HepG2 (cell line): Measurements from ENCODE around the gene NT5DC4. TPM values are rescaled to one million over a fixed set of nuclear protein-coding genes. Genes with fewer than 3 reads are reported as not detected.

ENCODE experiments used
- BRCA1 ChIP-seq: sonication (generic); formaldehyde crosslinking; IDR thresholded peaks from 2 replicates; pipeline ENCODE4 v1.4.0; 2020; ENCODE audit warnings: missing genetic modification reagents
- CREM ChIP-seq, 2 experiments: sonication (generic) in 1 of 2; formaldehyde crosslinking in 1 of 2; IDR thresholded peaks; 2 replicates each; pipeline versions ENCODE4 v1.4.0 to v1.6.1; 2016 to 2020; ENCODE audit warnings: antibody characterized with exemption in 1 of 2, mild to moderate bottlenecking in 1 of 2, missing genetic modification reagents in 1 of 2
- DPF2 ChIP-seq: sonication (generic); formaldehyde crosslinking; IDR thresholded peaks from 2 replicates; pipeline ENCODE4 v1.4.0; 2020; ENCODE audit warnings: mild to moderate bottlenecking, low read depth, missing genetic modification reagents, borderline replicate concordance
- GABPB1 ChIP-seq: IDR thresholded peaks from 2 replicates; pipeline ENCODE4 v1.6.1; 2016; ENCODE audit warnings: mild to moderate bottlenecking, missing genetic modification reagents, moderate library complexity, missing compliant biosample characterization
- HMGXB3 ChIP-seq: sonication (generic); formaldehyde crosslinking; IDR thresholded peaks from 2 replicates; pipeline ENCODE4 v1.4.0; 2020; ENCODE audit warnings: missing genetic modification reagents, borderline replicate concordance
- HNRNPL ChIP-seq: fragments of 200-400 bp; formaldehyde crosslinking; IDR thresholded peaks from 2 replicates; pipeline ENCODE4 v1.6.1; 2017; ENCODE audit warnings: mild to moderate bottlenecking, low read depth, low read length
- HOXA9 ChIP-seq: sonication (generic); formaldehyde crosslinking; IDR thresholded peaks from 2 replicates; pipeline ENCODE4 v1.8.1; 2022; ENCODE audit warnings: missing genetic modification reagents, mild to moderate bottlenecking, moderate library complexity, borderline replicate concordance
- KAT7 ChIP-seq: IDR thresholded peaks from 2 replicates; pipeline ENCODE4 v1.6.1; 2018; ENCODE audit warnings: borderline replicate concordance, missing compliant biosample characterization
- LCORL ChIP-seq, 2 experiments: fragments of 450-650 bp in 1 of 2; sonication (generic) in 1 of 2; formaldehyde crosslinking in 1 of 2; IDR thresholded peaks; 2 replicates each; pipeline versions ENCODE4 v1.5.0 to v1.6.1; 2017 to 2020; ENCODE audit warnings: antibody characterized with exemption in 1 of 2, missing genetic modification reagents in 1 of 2
- MIER3 ChIP-seq: IDR thresholded peaks from 2 replicates; pipeline ENCODE4 v1.6.1; 2016; ENCODE audit warnings: missing compliant biosample characterization, borderline replicate concordance
- MIXL1 ChIP-seq: IDR thresholded peaks from 2 replicates; pipeline ENCODE4 v1.6.1; 2016
- MLLT10 ChIP-seq: sonication (generic); formaldehyde crosslinking; IDR thresholded peaks from 2 replicates; pipeline ENCODE4 v1.4.0; 2020; ENCODE audit warnings: missing genetic modification reagents
- MTA3 ChIP-seq: sonication (generic); formaldehyde crosslinking; IDR thresholded peaks from 2 replicates; pipeline ENCODE4 v1.4.0; 2020; ENCODE audit warnings: missing genetic modification reagents
- NCOA2 ChIP-seq: sonication (generic); formaldehyde crosslinking; IDR thresholded peaks from 2 replicates; pipeline ENCODE4 v1.8.0; 2022; ENCODE audit warnings: inconsistent platforms
- REPIN1 ChIP-seq: sonication (generic); formaldehyde crosslinking; IDR thresholded peaks from 2 replicates; pipeline ENCODE4 v1.8.0; 2022; ENCODE audit warnings: missing genetic modification reagents, low read depth, mild to moderate bottlenecking, borderline replicate concordance
- THAP11 ChIP-seq: IDR thresholded peaks from 2 replicates; pipeline ENCODE4 v1.6.1; 2016; ENCODE audit warnings: missing biosample characterization, missing genetic modification reagents
- TRIM24 ChIP-seq: sonication (generic); formaldehyde crosslinking; IDR thresholded peaks from 2 replicates; pipeline ENCODE4 v1.8.0; 2022; ENCODE audit warnings: mild to moderate bottlenecking, missing genetic modification reagents
- YEATS2 ChIP-seq: sonication (generic); formaldehyde crosslinking; IDR thresholded peaks from 2 replicates; pipeline ENCODE4 v1.4.0; 2020; ENCODE audit warnings: missing genetic modification reagents, borderline replicate concordance
- ZBTB2 ChIP-seq: sonication (generic); formaldehyde crosslinking; IDR thresholded peaks from 2 replicates; pipeline ENCODE4 v1.8.0; 2022; ENCODE audit warnings: low read depth, missing genetic modification reagents
- ZNF34 ChIP-seq: sonication (generic); formaldehyde crosslinking; IDR thresholded peaks from 2 replicates; pipeline ENCODE4 v1.4.0; 2020; ENCODE audit warnings: mild to moderate bottlenecking, missing genetic modification reagents, borderline replicate concordance
- ZNF501 ChIP-seq: sonication (generic); formaldehyde crosslinking; IDR thresholded peaks from 2 replicates; pipeline ENCODE4 v1.5.1; 2020; ENCODE audit warnings: mild to moderate bottlenecking, moderate library complexity, missing genetic modification reagents
- ZNF674 ChIP-seq: sonication (generic); formaldehyde crosslinking; IDR thresholded peaks from 2 replicates; pipeline ENCODE4 v1.5.0; 2020; ENCODE audit warnings: low read depth, mild to moderate bottlenecking, missing genetic modification reagents
- ZNF7 ChIP-seq: IDR thresholded peaks from 2 replicates; pipeline ENCODE4 v1.6.1; 2016; ENCODE audit warnings: missing biosample characterization, missing genetic modification reagents
- polyA plus RNA-seq, 8 experiments: library from polyadenylated mRNA; depleted of rRNA in 3 of 8; stranded (reverse) in 7 of 8; unstranded in 1 of 8; fragments of >200 nt; fragmentation: Illumina TruSeq in 4 of 8; extraction: Trizol in 4 of 8; gene quantifications; 2 replicates each; pipeline versions ENCODE4 v1.2.1 to v1.2.3, GENCODE V29; 2011 to 2016; ENCODE audit warnings: low read depth in 4 of 8, missing spikeins in 1 of 8, mixed read lengths in 1 of 8; ENCODE audit not compliant: insufficient read depth in 1 of 8
- total RNA-seq, 5 experiments: library from RNA; depleted of rRNA; stranded (reverse); fragments of >200 nt; fragmentation: Illumina TruSeq; extraction: Trizol; gene quantifications; 2 replicates each; pipeline ENCODE4 v1.2.3, GENCODE V29; 2016; ENCODE audit warnings: low read depth in 1 of 5
- TF ChIP-seq, protein P1 (sequence below): sonication (generic); formaldehyde crosslinking; IDR thresholded peaks from 2 replicates; pipeline ENCODE4 v1.8.1; 2022; ENCODE audit warnings: mild to moderate bottlenecking, missing genetic modification reagents

The NT5DC4 gene
- total and polyA plus RNA-seq, 2 of the 13 experiments (the other 11 are each of a cell fraction or from before 2014, with no cell fraction given), result 0.04 to 4.2 TPM

- TF ChIP-seq MTA3 (no peak), HNRNPL (peak; percentile 94), MIER3 (peak; percentile 91; the same call in 1 of the 2 replicates), ZNF7 (CRISPR knock-in tag) (no peak), YEATS2 (CRISPR knock-in tag) (peak; percentile 61; the same call in 1 of the 2 replicates), THAP11 (CRISPR knock-in tag) (peak; percentile 77), ZNF674 (CRISPR knock-in tag) (0 out of 2 replicates have a peak, but pooled peaks have one; percentile 92), KAT7 (CRISPR knock-in tag) (peak; percentile 44; the same call in 1 of the 2 replicates), HOXA9 (no peak), HMGXB3 (peak; percentile 81; the same call in 1 of the 2 replicates), MIXL1 (peak; percentile 84), GABPB1 (peak; percentile 48), LCORL (IDR thresholded peaks at IDR 0.05) (no peak), LCORL (CRISPR knock-in tag; IDR thresholded peaks at IDR 0.05) (peak; percentile 78; the same call in 1 of the 2 replicates), REPIN1 (peak; percentile 77; the same call in 1 of the 2 replicates), CREM (IDR thresholded peaks at IDR 0.05) (no peak), CREM (CRISPR knock-in tag; IDR thresholded peaks at IDR 0.05) (no peak), DPF2 (CRISPR knock-in tag) (0 out of 2 replicates have a peak, but pooled peaks have one; percentile 48), NCOA2 (CRISPR knock-in tag) (peak; percentile 40; the same call in 1 of the 2 replicates), ZNF34 (CRISPR knock-in tag) (0 out of 2 replicates have a peak, but pooled peaks have one; percentile 55), ZNF501 (CRISPR knock-in tag) (peak; percentile 79), ZBTB2 (CRISPR knock-in tag) (0 out of 2 replicates have a peak, but pooled peaks have one; percentile 28), BRCA1 (CRISPR knock-in tag) (no peak), MLLT10 (CRISPR knock-in tag) (no peak), TRIM24 (no peak)
- TF ChIP-seq, protein P1, sequence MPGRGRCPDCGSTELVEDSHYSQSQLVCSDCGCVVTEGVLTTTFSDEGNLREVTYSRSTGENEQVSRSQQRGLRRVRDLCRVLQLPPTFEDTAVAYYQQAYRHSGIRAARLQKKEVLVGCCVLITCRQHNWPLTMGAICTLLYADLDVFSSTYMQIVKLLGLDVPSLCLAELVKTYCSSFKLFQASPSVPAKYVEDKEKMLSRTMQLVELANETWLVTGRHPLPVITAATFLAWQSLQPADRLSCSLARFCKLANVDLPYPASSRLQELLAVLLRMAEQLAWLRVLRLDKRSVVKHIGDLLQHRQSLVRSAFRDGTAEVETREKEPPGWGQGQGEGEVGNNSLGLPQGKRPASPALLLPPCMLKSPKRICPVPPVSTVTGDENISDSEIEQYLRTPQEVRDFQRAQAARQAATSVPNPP, result no peak
These were observed 5.8 kb downstream of the NT5DC4 start (continued) for GRCh38 chr2:112726487-112727190.
